ENCODE measurements around the gene CHD6. TPM values are rescaled to one million over a fixed set of nuclear protein-coding genes. Genes with fewer than 3 reads are reported as not detected.

The CHD6 gene
- total RNA-seq, 2 experiments from 2014 or later, result 26.9 to 45.7 TPM

DNA sequence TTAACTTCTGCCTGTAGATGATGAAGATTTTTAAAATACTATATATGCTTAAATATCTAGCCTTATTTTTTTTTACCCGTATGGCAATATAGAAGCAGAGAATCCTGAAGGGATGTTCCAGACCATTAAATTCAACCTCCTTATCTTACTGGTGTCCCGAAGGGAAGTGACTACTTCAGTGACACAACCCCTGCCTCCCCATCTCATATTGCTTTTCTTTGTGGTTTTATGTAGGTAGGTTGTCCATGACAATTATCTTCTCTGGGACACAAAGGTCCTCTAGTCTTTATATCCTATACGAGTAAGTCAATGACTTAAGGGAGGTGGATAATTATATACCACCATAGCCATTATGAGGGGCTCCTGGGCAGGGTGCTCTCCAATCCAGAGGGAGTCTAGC is 194.2 kb downstream of the CHD6 start:
- Histone ChIP-seq H3K36me3 (ENCODE audit: insufficient read depth, low read length) (peaks cover 68% of the 10 kb centered on the region), H2AFZ (ENCODE audit: low read length) (no peak overlapping the region), H3K9me2 (ENCODE audit: insufficient read depth, low read length) (no peaks in the 10 kb centered on the region), H3K27ac (ENCODE audit: low read depth, low read length, poor library complexity, severe bottlenecking) (no peak overlapping the region), H3K4me2 (ENCODE audit: low read length) (no peak overlapping the region), H3K4me3 (ENCODE audit: low read depth, low read length, poor library complexity, severe bottlenecking) (no peak overlapping the region), H3K9me3 (ENCODE audit: low read length) (no peaks in the 10 kb centered on the region), H3K4me1 (ENCODE audit: insufficient read depth, low read length, poor library complexity, severe bottlenecking) (no peaks in the 10 kb centered on the region), H4K20me1 (ENCODE audit: insufficient read depth, low read length) (no peaks in the 10 kb centered on the region), H3K79me2 (ENCODE audit: insufficient read depth, low read depth, low read length) (no peaks in the 10 kb centered on the region)
- TF ChIP-seq EZH2phosphoT487 (IDR thresholded peaks at IDR 0.05; ENCODE audit: borderline replicate concordance, low read depth, low read length), result no peak
- TF ChIP-seq, protein P1, sequence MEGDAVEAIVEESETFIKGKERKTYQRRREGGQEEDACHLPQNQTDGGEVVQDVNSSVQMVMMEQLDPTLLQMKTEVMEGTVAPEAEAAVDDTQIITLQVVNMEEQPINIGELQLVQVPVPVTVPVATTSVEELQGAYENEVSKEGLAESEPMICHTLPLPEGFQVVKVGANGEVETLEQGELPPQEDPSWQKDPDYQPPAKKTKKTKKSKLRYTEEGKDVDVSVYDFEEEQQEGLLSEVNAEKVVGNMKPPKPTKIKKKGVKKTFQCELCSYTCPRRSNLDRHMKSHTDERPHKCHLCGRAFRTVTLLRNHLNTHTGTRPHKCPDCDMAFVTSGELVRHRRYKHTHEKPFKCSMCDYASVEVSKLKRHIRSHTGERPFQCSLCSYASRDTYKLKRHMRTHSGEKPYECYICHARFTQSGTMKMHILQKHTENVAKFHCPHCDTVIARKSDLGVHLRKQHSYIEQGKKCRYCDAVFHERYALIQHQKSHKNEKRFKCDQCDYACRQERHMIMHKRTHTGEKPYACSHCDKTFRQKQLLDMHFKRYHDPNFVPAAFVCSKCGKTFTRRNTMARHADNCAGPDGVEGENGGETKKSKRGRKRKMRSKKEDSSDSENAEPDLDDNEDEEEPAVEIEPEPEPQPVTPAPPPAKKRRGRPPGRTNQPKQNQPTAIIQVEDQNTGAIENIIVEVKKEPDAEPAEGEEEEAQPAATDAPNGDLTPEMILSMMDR (conservative IDR thresholded peaks at IDR 0.05; ENCODE audit: low read length), result no peak
- CTCF ChIA-PET (ENCODE audit: unreplicated experiment), result no interaction called here
- POLR2A ChIA-PET, result no interaction called here
- DNase-seq (ENCODE audit: low spot score), result no peak
- intact Hi-C loops (cut with micrococcal nuclease; ENCODE audit: unreplicated experiment), result no loop called here
- BruUV-seq (replicated peaks), result no TSS peak

DNA sequence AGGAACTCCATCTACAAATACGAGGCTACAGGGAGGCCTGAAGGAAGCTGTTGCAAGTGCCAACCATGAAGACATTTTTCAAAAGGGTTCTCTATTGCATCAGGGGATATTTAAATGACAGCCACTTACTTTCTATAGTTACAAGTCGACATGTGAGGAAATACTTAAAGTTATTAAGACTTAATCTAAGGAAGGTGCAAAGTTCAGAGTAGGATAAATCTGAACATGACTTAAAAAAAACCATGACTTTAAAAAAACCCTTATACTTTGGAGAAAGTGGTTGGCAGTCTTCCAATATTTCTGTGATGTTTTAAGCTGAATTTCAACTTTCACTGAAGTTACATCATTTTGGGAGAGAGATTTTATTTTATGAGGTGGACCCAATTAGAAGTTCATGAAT is 195.2 kb downstream of the CHD6 start:
- Histone ChIP-seq H3K9me3 (ENCODE audit: low read length) (no peaks in the 10 kb centered on the region), H4K20me1 (ENCODE audit: insufficient read depth, low read length) (no peaks in the 10 kb centered on the region), H3K4me2 (ENCODE audit: low read length) (no peak overlapping the region), H2AFZ (ENCODE audit: low read length) (no peak overlapping the region), H3K36me3 (ENCODE audit: insufficient read depth, low read length) (peaks cover 67% of the 10 kb centered on the region), H3K79me2 (ENCODE audit: insufficient read depth, low read depth, low read length) (no peaks in the 10 kb centered on the region), H3K4me3 (ENCODE audit: low read depth, low read length, poor library complexity, severe bottlenecking) (no peak overlapping the region), H3K27ac (ENCODE audit: low read depth, low read length, poor library complexity, severe bottlenecking) (no peak overlapping the region), H3K4me1 (ENCODE audit: insufficient read depth, low read length, poor library complexity, severe bottlenecking) (no peaks in the 10 kb centered on the region), H3K9me2 (ENCODE audit: insufficient read depth, low read length) (no peaks in the 10 kb centered on the region)
- CTCF ChIA-PET (ENCODE audit: unreplicated experiment), result no interaction called here
- DNase-seq (ENCODE audit: low spot score), result no peak
- POLR2A ChIA-PET, result interaction anchor here (1.1 to 1.5 kb wide), 2 partner anchors 25 to 205 kb away, joined by 3 to 5 read pairs; no protein-coding TSS in a partner anchor
- BruUV-seq (replicated peaks), result no TSS peak
- TF ChIP-seq, protein P1 (conservative IDR thresholded peaks at IDR 0.05; ENCODE audit: low read length), result no peak
- no peak for TF ChIP-seq EZH2phosphoT487 (IDR thresholded peaks at IDR 0.05; ENCODE audit: borderline replicate concordance, low read depth, low read length)
- intact Hi-C loops (cut with micrococcal nuclease; ENCODE audit: unreplicated experiment), result no loop called here

DNA sequence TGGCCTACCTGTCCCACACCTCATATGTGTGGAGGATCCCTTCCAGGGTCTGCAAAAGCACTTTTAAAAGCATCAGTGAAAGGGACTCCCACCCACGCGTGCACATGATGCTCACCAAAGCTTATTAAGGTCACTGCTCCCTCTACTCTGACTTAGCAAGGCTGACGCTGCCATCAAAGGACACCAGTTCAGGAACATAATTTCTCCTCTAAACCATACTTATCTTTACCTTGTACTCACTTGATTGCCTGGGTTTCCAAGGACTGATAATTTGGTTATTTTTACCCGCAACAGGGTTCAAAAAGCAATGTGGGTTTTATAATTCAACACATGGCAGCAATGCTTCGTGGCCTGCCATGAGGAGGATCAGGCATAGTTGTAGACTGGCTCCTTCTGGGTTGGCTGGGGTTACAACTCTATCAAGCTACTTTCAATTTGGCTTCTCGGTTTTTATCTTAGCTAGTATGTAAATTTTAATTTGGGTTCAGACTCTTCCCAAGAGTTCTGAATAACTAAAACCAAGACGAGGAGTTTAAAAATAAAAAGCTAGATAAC is 199.4 kb downstream of the CHD6 start:
- no peaks in the 10 kb centered on the region for H3K4me1 ChIP-seq (ENCODE audit: insufficient read depth, low read length, poor library complexity, severe bottlenecking)
- ChIA-PET POLR2A (interaction anchor here (0.7 to 0.9 kb wide), 2 partner anchors 28 to 107 kb away, joined by 3 to 5 read pairs; no protein-coding TSS in a partner anchor), CTCF (ENCODE audit: unreplicated experiment) (no interaction called here)
- TF ChIP-seq, protein P1 (conservative IDR thresholded peaks at IDR 0.05; ENCODE audit: low read length), result no peak
- no peak for TF ChIP-seq EZH2phosphoT487 (IDR thresholded peaks at IDR 0.05; ENCODE audit: borderline replicate concordance, low read depth, low read length)
- no peak overlapping the region for H3K27ac ChIP-seq (ENCODE audit: low read depth, low read length, poor library complexity, severe bottlenecking)
- no peak overlapping the region for H3K4me3 ChIP-seq (ENCODE audit: low read depth, low read length, poor library complexity, severe bottlenecking)
- intact Hi-C loops (cut with micrococcal nuclease; ENCODE audit: unreplicated experiment), result no loop called here
- H4K20me1 ChIP-seq (ENCODE audit: insufficient read depth, low read length), result no peaks in the 10 kb centered on the region
- H3K9me2 ChIP-seq (ENCODE audit: insufficient read depth, low read length), result no peaks in the 10 kb centered on the region
- H3K36me3 ChIP-seq (ENCODE audit: insufficient read depth, low read length), result peaks cover 69% of the 10 kb centered on the region
- no peaks in the 10 kb centered on the region for H3K9me3 ChIP-seq (ENCODE audit: low read length)
- no peak for DNase-seq (ENCODE audit: low spot score)
- BruUV-seq (replicated peaks), result no TSS peak
- no peak overlapping the region for H2AFZ ChIP-seq (ENCODE audit: low read length)
- H3K79me2 ChIP-seq (ENCODE audit: insufficient read depth, low read depth, low read length), result no peaks in the 10 kb centered on the region
- H3K4me2 ChIP-seq (ENCODE audit: low read length), result no peak overlapping the region

All from OCI-LY7 (cell line).